NCI-H446 treated with DMSO at 0.1 percent for 48 hours (cell line): ENCODE data around the gene FARP1.
"Not testable (repeated sequence)": the region's sequence is repeated elsewhere in the genome, so short reads cannot be mapped to it uniquely, and the experiment has no call there.

Experiments
- DNase-seq: peaks from one replicate; lab custom pipeline; 2025; lab: John Stamatoyannopoulos, UW

Gene FARP1

DNA sequence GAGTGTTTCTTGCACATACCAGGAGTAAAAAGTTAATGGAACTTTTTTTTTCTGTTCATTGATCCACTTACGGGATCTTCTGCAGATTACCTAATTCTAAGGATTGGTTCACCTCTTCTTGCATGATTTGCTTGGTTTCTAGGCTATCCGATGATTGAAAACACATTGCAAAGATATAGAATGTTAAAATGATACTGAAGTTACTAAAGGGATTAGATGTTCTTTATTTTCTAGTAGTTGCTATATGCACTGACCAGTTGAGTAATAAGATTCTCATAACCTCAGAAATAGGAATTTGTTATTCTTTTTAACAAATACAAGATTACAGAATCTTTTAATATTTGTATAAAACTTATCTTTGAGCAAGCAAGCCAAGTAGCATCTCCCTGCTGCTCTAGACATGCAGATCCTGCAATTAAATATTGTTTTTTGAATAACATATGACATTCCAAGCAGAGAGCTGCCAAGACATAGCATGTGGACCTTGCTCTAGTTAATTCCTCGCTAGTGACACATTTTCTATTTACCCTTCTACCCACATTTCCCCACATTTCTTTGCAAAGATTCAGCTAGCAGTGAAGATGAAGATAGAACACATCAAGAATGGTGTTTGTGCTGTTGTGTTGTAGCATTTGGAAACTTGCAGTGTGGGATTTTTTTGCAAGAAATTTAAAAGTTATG lies 85.9 kb downstream of the FARP1 start:
- no peak for DNase-seq

DNA sequence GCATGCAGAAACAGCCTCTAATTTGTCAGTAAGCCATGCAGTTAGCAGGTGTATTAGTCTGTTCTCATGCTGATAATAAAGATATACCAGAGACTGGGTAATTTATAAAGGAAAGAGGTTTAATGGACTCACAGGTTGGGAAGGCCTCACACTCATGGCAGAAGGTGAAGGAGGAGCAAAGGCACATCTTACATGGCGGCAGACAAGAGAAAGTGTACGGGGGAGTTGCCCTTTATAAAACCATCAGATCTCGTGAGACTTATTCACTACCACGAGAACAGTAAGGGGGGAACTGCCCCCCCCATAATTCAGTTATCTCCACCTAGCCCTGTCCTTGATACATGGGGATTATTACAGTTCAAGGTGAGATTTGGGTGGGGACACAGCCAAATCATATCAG lies 87.9 kb downstream of the FARP1 start:
- not testable (repeated sequence) for DNase-seq

DNA sequence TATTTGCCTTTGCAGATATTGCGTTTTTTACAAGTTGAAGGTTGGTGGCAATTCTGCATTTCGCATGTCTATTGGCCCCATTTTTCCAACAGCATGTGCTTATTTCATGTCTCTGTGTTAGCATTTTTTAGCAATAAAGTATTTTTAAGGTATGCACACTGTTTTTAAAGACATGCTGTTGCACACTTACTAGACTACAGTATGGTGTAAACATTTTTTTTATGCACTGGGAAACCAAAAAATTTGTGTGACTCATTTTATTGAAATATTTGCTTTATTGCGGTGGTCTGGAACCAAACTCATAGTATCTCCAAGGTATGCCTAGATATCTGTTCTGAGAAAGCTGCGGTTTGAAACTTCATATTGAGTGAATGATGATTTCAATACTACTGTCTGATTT lies 89.6 kb downstream of the FARP1 start:
- DNase-seq = no peak

- no peak for DNase-seq
Observed at GRCh38 chr13:98233127-98233526, 90.2 kb downstream of the FARP1 start.

- DNase-seq = no peak
Observed at GRCh38 chr13:98234348-98234747, 91.5 kb downstream of the FARP1 start.

DNA sequence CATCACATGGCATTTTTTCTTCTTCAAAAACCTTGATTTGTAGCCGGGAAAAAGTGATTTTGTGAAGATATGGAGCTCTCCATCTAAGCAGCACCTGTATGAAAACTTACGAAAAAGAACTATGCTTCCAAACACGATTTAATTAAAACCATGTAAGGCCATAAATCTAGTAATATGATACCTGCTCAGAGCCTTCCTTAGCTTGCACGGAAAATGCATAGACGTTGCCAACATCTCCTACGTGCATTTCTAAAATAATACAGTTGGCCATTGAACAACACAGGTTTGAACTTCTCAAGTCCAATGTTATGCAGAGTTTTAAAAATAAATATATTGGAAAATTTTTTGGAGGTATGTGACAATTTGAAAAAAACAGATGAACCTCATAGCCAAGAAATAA lies 93.3 kb downstream of the FARP1 start:
- DNase-seq = no peak

GRCh38 chr13:98237331-98237730 lies 94.4 kb downstream of the FARP1 start:
- no peak for DNase-seq

- no peak for DNase-seq
Observed at GRCh38 chr13:98239162-98240076, 96.5 kb downstream of the FARP1 start.

DNA sequence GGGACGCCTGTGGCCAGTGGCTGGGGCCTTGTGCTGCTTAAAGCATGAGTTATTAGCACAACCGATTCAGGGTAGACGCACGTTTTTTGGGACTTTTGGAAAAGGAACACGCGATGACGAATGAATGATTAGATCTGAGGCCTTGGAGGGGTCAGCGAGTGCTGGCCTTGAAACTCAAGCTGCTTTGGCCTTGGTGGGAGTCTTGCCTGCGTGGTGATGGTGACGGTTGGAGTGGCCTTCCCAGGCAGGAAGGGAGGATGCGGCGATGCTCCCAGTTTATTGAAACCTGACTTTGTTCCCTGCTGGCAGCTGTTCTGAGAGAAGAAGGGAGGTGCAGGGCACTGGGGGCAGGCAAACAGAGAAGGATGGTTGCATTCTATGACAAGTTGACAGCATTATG lies 97.2 kb downstream of the FARP1 start:
- DNase-seq = no peak

DNA sequence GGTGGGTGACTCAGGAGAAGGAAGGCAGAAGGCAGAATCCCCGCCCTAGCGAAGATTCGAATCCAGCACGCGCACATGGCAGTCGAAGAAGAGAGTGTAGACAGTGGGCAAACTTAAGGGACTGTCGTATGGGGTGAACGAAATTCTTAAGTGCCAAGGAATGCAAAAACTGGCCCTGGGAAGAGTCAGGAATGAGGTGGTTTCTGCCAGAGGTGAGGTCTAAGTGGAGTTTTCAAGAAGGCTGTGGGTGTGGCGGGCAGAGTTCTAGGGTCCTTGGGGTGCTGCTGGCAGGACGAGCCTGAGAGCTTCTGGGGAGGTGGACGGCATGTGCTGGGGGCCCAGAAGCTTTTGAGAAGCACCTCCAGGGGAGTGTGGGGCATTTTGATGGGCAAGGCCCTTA lies 98.1 kb downstream of the FARP1 start:
- no peak for DNase-seq

- DNase-seq = no peak
Observed at GRCh38 chr13:98241976-98242375, 99.1 kb downstream of the FARP1 start.

DNA sequence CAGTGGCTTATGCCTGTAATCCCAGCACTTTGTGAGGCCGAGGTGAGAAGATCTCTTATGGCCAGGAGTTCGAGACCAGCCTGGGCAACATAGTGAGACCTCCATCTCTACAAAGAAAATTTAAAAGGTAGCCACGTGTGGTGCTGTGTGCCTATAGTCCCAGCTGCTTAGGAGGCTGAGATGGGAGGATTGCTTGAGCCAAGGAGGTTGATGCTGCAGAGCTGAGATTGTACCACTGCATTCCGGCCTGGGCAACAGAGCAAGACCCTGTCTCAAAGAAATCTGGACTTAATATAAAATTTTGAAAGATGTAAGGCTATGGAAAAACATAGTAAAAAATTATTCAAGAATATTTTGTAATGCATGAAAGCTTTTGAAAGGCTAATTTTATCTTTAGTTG lies 99.5 kb downstream of the FARP1 start:
- no peak for DNase-seq

DNA sequence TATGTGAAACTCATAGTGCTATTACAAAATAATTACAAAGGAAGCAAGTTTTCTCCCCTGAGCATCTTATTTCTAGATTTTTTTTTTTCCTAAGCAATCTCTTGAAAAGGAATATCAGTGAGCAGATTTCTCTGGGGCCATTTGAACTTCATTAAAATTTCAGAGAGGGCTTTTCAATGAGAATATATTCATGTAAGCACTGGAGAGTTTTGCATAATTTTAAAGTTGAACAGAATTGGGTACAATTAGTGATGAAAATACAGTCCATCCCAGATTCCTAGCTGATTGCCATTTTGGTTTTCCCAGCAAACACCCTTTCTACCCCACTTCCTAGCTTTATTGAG lies 101.0 kb downstream of the FARP1 start:
- DNase-seq = no peak

GRCh38 chr13:98246538-98247172 lies 103.8 kb downstream of the FARP1 start:
- no peak for DNase-seq

- no peak for DNase-seq
Observed at GRCh38 chr13:98251708-98252107, 108.8 kb downstream of the FARP1 start.

- DNase-seq = no peak
Observed at GRCh38 chr13:98252931-98253470, 110.1 kb downstream of the FARP1 start.

DNA sequence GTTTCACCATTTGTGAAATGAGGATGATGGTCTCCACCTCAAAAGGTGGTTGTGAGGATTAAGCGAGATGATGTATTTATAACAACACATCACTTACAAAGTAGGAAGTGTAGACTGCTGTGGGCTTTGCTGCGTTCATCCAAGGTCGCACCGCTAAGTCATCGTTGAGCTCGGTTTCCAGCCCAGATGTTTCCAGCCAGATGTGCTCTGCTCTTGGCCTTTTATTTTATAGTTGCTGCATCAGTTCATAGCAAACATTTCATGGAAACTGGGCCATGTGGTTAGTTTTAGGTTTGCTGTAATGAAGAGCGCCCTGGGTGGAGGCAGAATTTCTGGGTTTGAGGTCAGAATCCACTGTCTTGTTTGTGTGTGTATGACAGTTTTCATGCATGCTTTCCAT lies 110.6 kb downstream of the FARP1 start:
- DNase-seq = no peak

DNA sequence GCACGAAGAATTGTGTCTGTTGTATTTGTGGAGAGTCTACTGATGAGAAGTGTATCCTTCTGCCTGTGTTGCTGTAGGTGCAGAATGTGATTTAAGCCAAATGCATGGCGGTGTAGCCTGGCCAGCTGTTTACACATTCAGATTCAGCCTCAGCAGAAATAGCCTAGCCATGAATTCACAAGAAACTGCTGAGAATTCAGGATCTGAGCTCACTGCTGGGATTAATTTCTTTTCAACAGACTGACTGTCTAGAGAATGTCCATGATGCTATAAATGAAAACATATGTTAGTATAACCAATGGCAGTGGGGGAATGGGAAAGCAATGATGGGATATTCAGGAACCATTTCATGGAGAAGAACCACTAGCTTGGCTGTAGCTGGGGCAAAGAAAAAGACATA lies 111.6 kb downstream of the FARP1 start:
- DNase-seq = no peak

DNA sequence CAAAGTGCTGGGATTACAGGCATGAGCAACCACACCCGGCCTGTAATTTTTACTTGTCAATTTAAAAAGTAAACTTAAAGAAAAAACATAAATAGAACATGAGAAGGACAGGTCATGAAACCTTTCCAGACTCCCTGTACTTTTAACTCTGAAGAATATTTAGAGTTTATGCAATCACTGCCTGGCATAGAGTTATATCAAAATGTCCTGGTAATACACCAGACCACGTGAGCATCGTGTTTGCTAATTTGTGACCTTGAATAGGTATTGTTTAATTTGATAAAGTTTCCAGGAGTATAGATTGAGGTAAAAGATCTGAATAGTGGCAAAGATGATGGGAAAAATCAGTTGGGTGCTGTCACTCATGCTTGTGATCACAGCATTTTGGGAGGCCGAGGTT lies 115.3 kb downstream of the FARP1 start:
- no peak for DNase-seq

DNA sequence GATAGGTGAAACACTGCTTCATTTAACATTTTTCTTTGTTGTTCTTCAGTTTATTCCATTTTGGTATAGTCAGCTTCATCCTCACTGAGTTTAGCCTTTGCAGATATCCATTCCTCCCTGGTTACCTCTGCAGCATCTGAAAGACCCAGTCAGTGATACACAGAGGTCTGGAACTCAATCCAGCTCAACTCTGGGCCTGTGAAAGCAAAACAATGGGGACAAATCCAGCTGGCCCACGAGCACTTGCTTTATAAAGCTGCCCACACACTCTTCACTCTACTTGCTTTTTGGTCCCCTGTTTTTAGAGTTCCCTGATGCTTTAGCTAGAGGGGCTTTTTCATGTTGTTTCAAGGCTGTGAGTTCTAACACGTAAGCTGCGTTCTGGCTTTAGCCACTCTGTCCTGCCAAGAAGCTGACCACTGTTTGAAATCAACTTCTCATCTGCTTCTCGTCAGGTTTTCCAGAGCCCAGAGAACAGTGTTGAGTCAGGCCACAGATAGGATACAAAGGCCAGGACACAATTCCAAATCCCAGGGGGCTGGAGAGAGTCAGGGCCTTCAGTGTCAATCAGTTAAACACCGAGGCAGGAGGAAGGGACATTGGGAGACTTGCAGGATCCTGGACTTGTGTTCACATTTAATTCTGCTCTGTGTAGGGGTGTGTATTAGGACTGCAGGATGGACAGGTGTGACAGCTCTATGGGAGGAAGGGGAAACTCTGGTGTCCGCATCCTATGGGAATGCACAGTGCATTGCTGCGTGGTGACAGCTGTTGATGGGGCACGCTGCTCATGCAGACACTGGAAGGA lies 117.7 kb downstream of the FARP1 start:
- DNase-seq = no peak

- no peak for DNase-seq
Observed at GRCh38 chr13:98261165-98261702, 118.3 kb downstream of the FARP1 start.

DNA sequence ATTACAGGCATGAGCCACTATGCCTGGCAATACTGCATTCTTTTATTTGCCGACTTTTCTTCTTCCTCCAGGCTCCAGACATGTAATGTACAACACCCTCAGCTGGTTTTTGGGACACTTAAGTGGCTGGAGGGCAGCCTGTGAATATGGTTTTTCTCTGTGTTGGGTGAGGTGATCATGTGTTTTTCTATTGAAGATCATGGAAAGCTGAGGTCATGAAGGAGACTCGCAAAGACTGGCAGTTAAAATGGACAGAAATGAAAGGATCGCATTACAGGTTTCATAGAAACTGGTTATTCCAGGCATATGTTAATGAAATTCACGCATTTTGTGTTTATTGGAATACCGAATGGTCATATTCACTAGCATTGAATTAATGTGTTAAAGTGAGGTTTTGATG lies 119.4 kb downstream of the FARP1 start:
- DNase-seq = no peak
